ENCODE measurements around the gene FCMR.

Gene FCMR, protein sequence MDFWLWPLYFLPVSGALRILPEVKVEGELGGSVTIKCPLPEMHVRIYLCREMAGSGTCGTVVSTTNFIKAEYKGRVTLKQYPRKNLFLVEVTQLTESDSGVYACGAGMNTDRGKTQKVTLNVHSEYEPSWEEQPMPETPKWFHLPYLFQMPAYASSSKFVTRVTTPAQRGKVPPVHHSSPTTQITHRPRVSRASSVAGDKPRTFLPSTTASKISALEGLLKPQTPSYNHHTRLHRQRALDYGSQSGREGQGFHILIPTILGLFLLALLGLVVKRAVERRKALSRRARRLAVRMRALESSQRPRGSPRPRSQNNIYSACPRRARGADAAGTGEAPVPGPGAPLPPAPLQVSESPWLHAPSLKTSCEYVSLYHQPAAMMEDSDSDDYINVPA

GRCh38 chr1:206921772-206922265, at the start of gene FCMR:
TSS of gene FCMR (minus strand) at chr1:206921941. CDS start at chr1:206921854, 87 bp downstream.
- Histone ChIP-seq H3K4me3 (ENCODE audit: low read length) (no peak within 1 kb of the TSS), H3K9me3 (ENCODE audit: low read length) (no peaks in the 10 kb centered on the region), H2AFZ (ENCODE audit: low read depth, low read length) (no peak within 1 kb of the TSS), H3K36me3 (ENCODE audit: insufficient read depth, low read length) (no peaks in the 10 kb centered on the region), H3K27me3 (ENCODE audit: insufficient read depth, low read length) (no peaks in the 10 kb centered on the region), H3K4me1 (ENCODE audit: insufficient read depth, low read length) (no peaks in the 10 kb centered on the region)

DNA sequence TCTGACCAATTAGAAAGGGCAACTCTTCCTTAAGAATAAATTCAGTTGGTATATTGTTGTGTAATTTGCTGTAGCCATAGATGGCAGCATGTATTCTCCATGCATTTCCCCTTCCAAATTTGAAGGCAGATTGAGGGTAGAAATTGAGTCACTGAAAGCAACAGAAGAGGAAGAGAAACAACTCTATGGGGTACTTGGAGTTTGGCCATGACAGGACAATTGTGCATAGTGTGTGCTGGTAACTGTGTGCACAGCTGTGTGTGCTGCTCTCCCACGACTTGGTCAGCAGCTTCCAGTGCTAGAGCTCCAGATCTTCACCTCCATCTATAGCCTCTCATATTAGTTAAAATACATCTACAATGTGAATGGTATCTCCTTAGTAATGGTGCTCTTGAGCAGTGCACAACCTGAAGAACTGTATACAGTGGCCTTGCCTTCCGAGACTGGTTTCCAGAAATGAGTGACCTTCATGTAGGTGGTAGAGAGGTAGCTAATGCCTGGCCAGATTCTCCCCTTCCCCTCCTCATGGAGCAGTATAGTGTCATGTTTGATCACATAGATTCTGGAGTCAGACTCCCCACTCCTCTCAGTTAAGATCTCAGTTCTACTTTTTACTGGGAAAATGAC, 49.4 kb upstream of the FCMR start:
- Histone ChIP-seq H3K36me3 (ENCODE audit: insufficient read depth, low read length) (no peaks in the 10 kb centered on the region), H3K9me3 (ENCODE audit: low read length) (no peaks in the 10 kb centered on the region), H3K27me3 (ENCODE audit: insufficient read depth, low read length) (peaks cover 5% of the 10 kb centered on the region), H2AFZ (ENCODE audit: low read depth, low read length) (no peak overlapping the region), H3K4me1 (ENCODE audit: insufficient read depth, low read length) (no peaks in the 10 kb centered on the region), H3K4me3 (ENCODE audit: low read length) (no peak overlapping the region)

GRCh38 chr1:206970446-206970845, 48.7 kb upstream of the FCMR start, which contains the start of gene FCAMR:
TSS of gene FCAMR (minus strand) at chr1:206970460. CDS start at chr1:206970125, 335 bp downstream.
- Histone ChIP-seq H3K36me3 (ENCODE audit: insufficient read depth, low read length) (no peaks in the 10 kb centered on the region), H3K27me3 (ENCODE audit: insufficient read depth, low read length) (peaks cover 5% of the 10 kb centered on the region), H3K9me3 (ENCODE audit: low read length) (no peaks in the 10 kb centered on the region), H2AFZ (ENCODE audit: low read depth, low read length) (no peak within 1 kb of the TSS), H3K4me1 (ENCODE audit: insufficient read depth, low read length) (no peaks in the 10 kb centered on the region), H3K4me3 (ENCODE audit: low read length) (no peak within 1 kb of the TSS)

- Histone ChIP-seq H2AFZ (ENCODE audit: low read depth, low read length) (no peak overlapping the region), H3K4me1 (ENCODE audit: insufficient read depth, low read length) (no peaks in the 10 kb centered on the region), H3K4me3 (ENCODE audit: low read length) (no peak overlapping the region), H3K27me3 (ENCODE audit: insufficient read depth, low read length) (peaks cover 5% of the 10 kb centered on the region), H3K9me3 (ENCODE audit: low read length) (no peaks in the 10 kb centered on the region), H3K36me3 (ENCODE audit: insufficient read depth, low read length) (no peaks in the 10 kb centered on the region)
Measured at GRCh38 chr1:206969090-206969489, 47.3 kb upstream of the FCMR start.

GRCh38 chr1:206967096-206967849, 45.5 kb upstream of the FCMR start:
- Histone ChIP-seq H2AFZ (ENCODE audit: low read depth, low read length) (no peak overlapping the region), H3K27me3 (ENCODE audit: insufficient read depth, low read length) (peaks cover 5% of the 10 kb centered on the region)

DNA sequence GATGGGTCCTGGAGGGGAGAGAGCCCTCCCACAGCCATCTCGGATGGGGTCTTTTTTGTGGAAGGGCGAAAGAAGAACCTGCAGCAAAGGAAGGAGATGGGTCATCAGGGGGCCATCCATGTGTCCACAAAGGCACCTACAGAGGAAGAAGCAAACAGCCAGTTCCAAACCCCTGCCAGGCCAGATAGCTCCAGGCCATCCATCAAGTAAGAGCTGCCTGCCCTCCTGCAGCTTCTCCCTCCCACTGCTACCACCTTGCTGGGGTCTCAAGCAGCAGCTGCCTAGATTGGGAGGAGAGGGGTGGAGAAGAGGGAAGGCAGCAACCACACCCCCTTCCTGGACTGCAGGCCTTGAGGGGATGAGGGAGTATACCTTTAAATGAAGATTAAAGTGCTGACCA, 44.0 kb upstream of the FCMR start:
- H3K27me3 ChIP-seq (ENCODE audit: insufficient read depth, low read length): peaks cover 3% of the 10 kb centered on the region
- H3K36me3 ChIP-seq (ENCODE audit: insufficient read depth, low read length): no peaks in the 10 kb centered on the region
- no peaks in the 10 kb centered on the region for H3K4me1 ChIP-seq (ENCODE audit: insufficient read depth, low read length)

More at GRCh38 chr1:206967096-206967849, 45.5 kb upstream of the FCMR start:
- Histone ChIP-seq H3K36me3 (ENCODE audit: insufficient read depth, low read length) (no peaks in the 10 kb centered on the region), H3K9me3 (ENCODE audit: low read length) (no peaks in the 10 kb centered on the region), H3K4me3 (ENCODE audit: low read length) (no peak overlapping the region), H3K4me1 (ENCODE audit: insufficient read depth, low read length) (no peaks in the 10 kb centered on the region)

DNA sequence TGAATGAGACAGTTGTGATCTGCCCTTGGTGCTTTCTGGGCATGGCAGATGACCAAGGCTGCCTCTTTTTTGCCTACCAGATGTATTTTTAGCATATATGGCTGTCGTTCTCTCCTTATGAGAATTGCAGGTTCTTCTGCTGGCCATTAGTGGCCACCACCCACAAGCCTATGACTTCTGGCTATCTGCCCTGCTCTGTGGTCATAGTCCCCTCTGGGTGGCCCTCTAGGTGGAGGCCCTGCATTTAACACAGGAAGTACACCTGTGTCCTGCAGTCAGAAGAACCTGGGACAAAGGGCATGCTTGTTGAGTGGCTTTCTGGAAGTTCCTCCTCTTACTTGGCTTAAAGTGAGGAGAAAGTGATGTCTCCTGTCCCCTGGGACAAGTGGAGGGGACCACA, 42.0 kb upstream of the FCMR start:
- Histone ChIP-seq H3K36me3 (ENCODE audit: insufficient read depth, low read length) (no peaks in the 10 kb centered on the region), H3K27me3 (ENCODE audit: insufficient read depth, low read length) (no peaks in the 10 kb centered on the region), H3K4me1 (ENCODE audit: insufficient read depth, low read length) (no peaks in the 10 kb centered on the region), H3K9me3 (ENCODE audit: low read length) (no peaks in the 10 kb centered on the region), H3K4me3 (ENCODE audit: low read length) (no peak overlapping the region), H2AFZ (ENCODE audit: low read depth, low read length) (no peak overlapping the region)

More for the DNA sequence above, 44.0 kb upstream of the FCMR start:
- Histone ChIP-seq H3K4me3 (ENCODE audit: low read length) (no peak overlapping the region), H3K9me3 (ENCODE audit: low read length) (no peaks in the 10 kb centered on the region), H2AFZ (ENCODE audit: low read depth, low read length) (no peak overlapping the region)

GRCh38 chr1:206963119-206963712, 41.5 kb upstream of the FCMR start:
- Histone ChIP-seq H3K4me1 (ENCODE audit: insufficient read depth, low read length) (no peaks in the 10 kb centered on the region), H3K4me3 (ENCODE audit: low read length) (no peak overlapping the region), H3K27me3 (ENCODE audit: insufficient read depth, low read length) (no peaks in the 10 kb centered on the region), H3K36me3 (ENCODE audit: insufficient read depth, low read length) (no peaks in the 10 kb centered on the region), H2AFZ (ENCODE audit: low read depth, low read length) (no peak overlapping the region), H3K9me3 (ENCODE audit: low read length) (no peaks in the 10 kb centered on the region)

DNA sequence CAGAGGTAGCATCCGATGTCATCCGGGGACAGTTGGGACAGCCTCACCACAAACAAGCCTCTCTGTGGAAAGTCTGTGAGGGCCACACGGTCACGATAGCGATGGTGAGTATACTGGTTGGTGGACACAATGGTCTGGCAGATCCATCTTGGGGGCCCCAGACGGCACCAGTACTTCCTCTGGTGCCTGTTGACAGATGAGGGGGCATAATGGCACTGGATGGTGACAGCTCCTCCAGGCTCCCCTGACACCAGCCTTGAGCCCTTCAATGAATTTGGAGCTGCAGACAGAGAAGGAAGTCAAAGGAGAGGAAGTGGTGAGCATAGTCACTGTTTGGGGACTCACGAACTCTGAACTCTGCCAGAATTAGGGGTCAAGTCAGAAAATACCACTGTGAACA, 40.5 kb upstream of the FCMR start:
- no peaks in the 10 kb centered on the region for H3K27me3 ChIP-seq (ENCODE audit: insufficient read depth, low read length)

DNA sequence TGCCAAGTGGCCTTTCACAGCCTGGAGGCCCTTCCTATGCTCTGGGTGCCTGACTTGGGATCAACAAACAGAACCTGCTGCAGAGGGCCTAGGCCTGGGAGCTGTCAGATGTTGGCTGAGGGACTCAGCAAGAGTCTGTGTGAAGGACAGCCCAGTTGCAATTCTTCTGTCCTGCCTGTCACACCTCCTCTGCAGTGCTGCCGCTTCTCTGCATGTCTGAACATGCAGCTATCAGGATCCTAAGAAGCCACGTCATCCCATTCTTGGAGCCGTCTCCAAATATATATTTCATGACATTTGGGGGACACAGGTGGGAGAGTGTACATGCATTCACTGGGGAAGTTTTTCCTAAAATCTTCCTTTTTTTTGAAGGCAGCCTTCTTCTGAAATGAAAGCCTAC, 39.9 kb upstream of the FCMR start:
- H3K4me1 ChIP-seq (ENCODE audit: insufficient read depth, low read length): no peaks in the 10 kb centered on the region
- no peak overlapping the region for H3K4me3 ChIP-seq (ENCODE audit: low read length)
- no peaks in the 10 kb centered on the region for H3K27me3 ChIP-seq (ENCODE audit: insufficient read depth, low read length)
- no peak overlapping the region for H2AFZ ChIP-seq (ENCODE audit: low read depth, low read length)
- no peaks in the 10 kb centered on the region for H3K9me3 ChIP-seq (ENCODE audit: low read length)
- H3K36me3 ChIP-seq (ENCODE audit: insufficient read depth, low read length): no peaks in the 10 kb centered on the region

More for the DNA sequence above, 40.5 kb upstream of the FCMR start:
- Histone ChIP-seq H3K36me3 (ENCODE audit: insufficient read depth, low read length) (no peaks in the 10 kb centered on the region), H3K4me1 (ENCODE audit: insufficient read depth, low read length) (no peaks in the 10 kb centered on the region), H3K4me3 (ENCODE audit: low read length) (no peak overlapping the region), H2AFZ (ENCODE audit: low read depth, low read length) (no peak overlapping the region), H3K9me3 (ENCODE audit: low read length) (no peaks in the 10 kb centered on the region)

DNA sequence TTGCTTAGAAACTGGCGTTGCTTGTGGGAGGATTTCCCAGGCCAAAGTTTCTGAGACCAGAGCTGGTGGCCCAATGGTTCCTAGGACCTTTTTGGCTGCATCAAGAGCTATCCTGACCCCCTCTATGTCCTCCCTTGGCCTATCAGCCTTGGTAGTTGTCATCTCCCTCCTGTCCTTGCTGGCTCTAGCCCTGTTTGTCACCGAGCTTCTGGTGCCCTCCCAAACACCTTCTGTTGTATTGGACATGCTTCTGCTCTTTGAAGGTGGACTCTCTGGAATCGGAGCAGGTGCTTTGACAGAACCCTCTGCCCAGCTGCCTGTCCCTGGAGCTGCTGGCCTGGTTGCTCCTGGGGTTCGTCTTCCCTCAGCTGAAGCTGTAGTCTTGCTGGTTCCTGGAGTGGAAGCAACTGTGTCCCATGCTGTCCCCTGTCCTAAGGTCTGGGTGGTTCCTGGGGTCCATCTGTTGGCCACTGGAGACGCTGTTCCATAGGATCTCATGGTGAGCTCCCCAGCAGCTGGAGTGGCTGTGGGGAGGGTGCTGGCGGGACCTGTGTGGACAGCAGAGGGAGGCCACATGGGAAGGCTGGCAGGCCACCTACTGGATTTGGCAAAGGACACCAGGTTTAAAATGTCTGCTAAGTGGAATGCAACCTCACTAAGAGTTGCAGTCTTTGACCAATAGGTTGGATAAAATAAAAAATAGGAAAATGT, 39.1 kb upstream of the FCMR start:
- Histone ChIP-seq H2AFZ (ENCODE audit: low read depth, low read length) (no peak overlapping the region), H3K9me3 (ENCODE audit: low read length) (no peaks in the 10 kb centered on the region), H3K27me3 (ENCODE audit: insufficient read depth, low read length) (no peaks in the 10 kb centered on the region), H3K36me3 (ENCODE audit: insufficient read depth, low read length) (no peaks in the 10 kb centered on the region), H3K4me1 (ENCODE audit: insufficient read depth, low read length) (peaks cover 4% of the 10 kb centered on the region), H3K4me3 (ENCODE audit: low read length) (no peak overlapping the region)

- Histone ChIP-seq H3K27me3 (ENCODE audit: insufficient read depth, low read length) (no peaks in the 10 kb centered on the region), H2AFZ (ENCODE audit: low read depth, low read length) (no peak overlapping the region), H3K36me3 (ENCODE audit: insufficient read depth, low read length) (no peaks in the 10 kb centered on the region), H3K4me3 (ENCODE audit: low read length) (no peak overlapping the region), H3K9me3 (ENCODE audit: low read length) (no peaks in the 10 kb centered on the region), H3K4me1 (ENCODE audit: insufficient read depth, low read length) (peaks cover 7% of the 10 kb centered on the region)
Measured at GRCh38 chr1:206958144-206958543, 36.4 kb upstream of the FCMR start.

Measured in neuron (in vitro differentiated cells).